MM.1S (cell line): ENCODE measurements around the gene TMEM242.

Experiments
- DNase-seq: peaks from one replicate; pipeline ENCODE4 v3.0.0-alpha.2; 2015
- H2AFZ ChIP-seq: fragments of 300-600 bp; sonication (generic); 2 replicates; pipeline ENCODE4 v1.6.0; 2016; ENCODE audit warnings: antibody characterized with exemption, low read length
- H3F3A ChIP-seq: fragments of 300-600 bp; sonication (generic); 2 replicates; pipeline ENCODE4 v1.6.1; 2016; ENCODE audit warnings: mild to moderate bottlenecking, antibody characterized with exemption, low read length, moderate library complexity, mixed read lengths; ENCODE audit not compliant: insufficient read depth
- H3K27ac ChIP-seq: fragments of 300-600 bp; sonication (generic); 2 replicates; pipeline ENCODE4 v1.5.1; 2016; ENCODE audit warnings: mild to moderate bottlenecking, low read length
- H3K27me3 ChIP-seq: fragments of 300-600 bp; sonication (generic); replicated peaks from 2 replicates; pipeline ENCODE4 v1.6.0; 2016; ENCODE audit warnings: low read length; ENCODE audit not compliant: insufficient read depth
- H3K36me3 ChIP-seq: fragments of 300-600 bp; sonication (generic); replicated peaks from 2 replicates; pipeline ENCODE4 v1.6.1; 2016; ENCODE audit warnings: mild to moderate bottlenecking, low read length, mixed read lengths; ENCODE audit not compliant: insufficient read depth
- H3K4me1 ChIP-seq: fragments of 300-600 bp; sonication (generic); 2 replicates; pipeline ENCODE4 v1.6.1; 2016; ENCODE audit warnings: low read length, mixed read lengths
- H3K4me2 ChIP-seq: fragments of 300-600 bp; sonication (generic); 2 replicates; pipeline ENCODE4 v1.6.0; 2016; ENCODE audit warnings: low read depth, low read length
- H3K4me3 ChIP-seq: fragments of 300-600 bp; sonication (generic); 2 replicates; pipeline ENCODE4 v1.5.1; 2016; ENCODE audit warnings: low read length, mixed read lengths
- H3K79me2 ChIP-seq: fragments of 300-600 bp; sonication (generic); 2 replicates; pipeline ENCODE4 v1.6.1; 2016; ENCODE audit warnings: mixed run types, low read length, mixed read lengths
- H3K9ac ChIP-seq: fragments of 300-600 bp; sonication (generic); 2 replicates; pipeline ENCODE4 v1.6.1; 2016; ENCODE audit warnings: low read length, mixed read lengths
- H3K9me2 ChIP-seq: fragments of 300-600 bp; sonication (generic); replicated peaks from 2 replicates; pipeline ENCODE4 v1.6.1; 2016; ENCODE audit warnings: mild to moderate bottlenecking, low read length, mixed read lengths; ENCODE audit not compliant: insufficient read depth
- H3K9me3 ChIP-seq: fragments of 300-600 bp; sonication (generic); replicated peaks from 2 replicates; pipeline ENCODE4 v1.6.1; 2016; ENCODE audit warnings: mild to moderate bottlenecking, low read length, mixed read lengths; ENCODE audit not compliant: insufficient read depth
- H4K20me1 ChIP-seq: fragments of 300-600 bp; sonication (generic); 2 replicates; pipeline ENCODE4 v1.6.1; 2016; ENCODE audit warnings: mild to moderate bottlenecking, low read length, moderate library complexity, mixed read lengths; ENCODE audit not compliant: insufficient read depth
- CTCF ChIP-seq: fragments of 300-600 bp; sonication (generic); IDR thresholded peaks from 2 replicates; pipeline ENCODE4 v1.5.1; 2016; ENCODE audit warnings: antibody characterized with exemption, low read length, mixed read lengths
- EZH2 ChIP-seq: fragments of 300-600 bp; sonication (generic); optimal IDR thresholded peaks from 2 replicates; pipeline ENCODE3; 2017; ENCODE audit warnings: low read depth, mild to moderate bottlenecking, antibody characterized with exemption, low read length, mixed read lengths
- EZH2phosphoT487 ChIP-seq: fragments of 300-600 bp; sonication (generic); IDR thresholded peaks from 2 replicates; pipeline ENCODE4 v1.6.1; 2018; ENCODE audit warnings: antibody characterized with exemption, low read length

The TMEM242 gene

GRCh38 chr6:157249826-157250225 lies 73.5 kb downstream of the TMEM242 start:
- H3K4me3 ChIP-seq, result no peak overlapping the region
- no peaks in the 10 kb centered on the region for H3F3A ChIP-seq
- H3K27ac ChIP-seq, result no peak overlapping the region
- no peaks in the 10 kb centered on the region for H4K20me1 ChIP-seq
- H3K27me3 ChIP-seq, result no peaks in the 10 kb centered on the region
- no peaks in the 10 kb centered on the region for H3K4me1 ChIP-seq
- H2AFZ ChIP-seq, result no peak overlapping the region
- H3K79me2 ChIP-seq, result no peaks in the 10 kb centered on the region
- H3K9me3 ChIP-seq, result no peaks in the 10 kb centered on the region
- TF ChIP-seq EZH2 (no peak), EZH2phosphoT487 (no peak), CTCF (no peak)
- H3K9me2 ChIP-seq, result no peaks in the 10 kb centered on the region
- H3K4me2 ChIP-seq, result no peak overlapping the region
- no peak overlapping the region for H3K9ac ChIP-seq
- H3K36me3 ChIP-seq, result no peaks in the 10 kb centered on the region
- DNase-seq, result no peak

GRCh38 chr6:157248264-157248663 lies 75.1 kb downstream of the TMEM242 start:
- DNase-seq, result no peak
- TF ChIP-seq EZH2phosphoT487 (no peak), CTCF (no peak), EZH2 (no peak)
- Histone ChIP-seq H3K4me1 (no peaks in the 10 kb centered on the region), H3K27me3 (no peaks in the 10 kb centered on the region), H3K9me3 (no peaks in the 10 kb centered on the region), H3K9me2 (no peaks in the 10 kb centered on the region), H4K20me1 (no peaks in the 10 kb centered on the region), H3K79me2 (no peaks in the 10 kb centered on the region), H3K36me3 (no peaks in the 10 kb centered on the region), H3K27ac (no peak overlapping the region), H3K9ac (no peak overlapping the region), H3K4me3 (no peak overlapping the region), H2AFZ (no peak overlapping the region), H3F3A (no peaks in the 10 kb centered on the region), H3K4me2 (no peak overlapping the region)

GRCh38 chr6:157246771-157247484 lies 76.4 kb downstream of the TMEM242 start:
- Histone ChIP-seq H3K79me2 (no peaks in the 10 kb centered on the region), H3K9me2 (no peaks in the 10 kb centered on the region), H3K4me3 (no peak overlapping the region), H3K9me3 (no peaks in the 10 kb centered on the region), H3K27me3 (no peaks in the 10 kb centered on the region), H2AFZ (no peak overlapping the region), H3K36me3 (no peaks in the 10 kb centered on the region), H3K27ac (no peak overlapping the region), H3F3A (no peaks in the 10 kb centered on the region), H3K4me1 (no peaks in the 10 kb centered on the region), H4K20me1 (no peaks in the 10 kb centered on the region), H3K9ac (no peak overlapping the region), H3K4me2 (no peak overlapping the region)
- DNase-seq, result no peak
- TF ChIP-seq CTCF, result no peak
- TF ChIP-seq EZH2phosphoT487, result no peak
- no peak for TF ChIP-seq EZH2
